ENCODE measurements around the gene ILDR2.

Gene ILDR2

GRCh38 chr1:166980818-166981217 is 5.5 kb upstream of the ILDR2 start:
- DNase-seq (ENCODE audit: insufficient read length, low spot score): no peak
- no peak for TF ChIP-seq CTCF (IDR thresholded peaks at IDR 0.05; ENCODE audit: insufficient read depth, missing control alignments)
- FAIRE-seq: no peak

GRCh38 chr1:166980383-166980782 is 5.0 kb upstream of the ILDR2 start:
- FAIRE-seq (no peak), DNase-seq (ENCODE audit: insufficient read length, low spot score) (no peak)
- TF ChIP-seq CTCF (IDR thresholded peaks at IDR 0.05; ENCODE audit: insufficient read depth, missing control alignments): no peak

- FAIRE-seq (no peak), DNase-seq (ENCODE audit: insufficient read length, low spot score) (no peak)
Observed at GRCh38 chr1:166978821-166979220, 3.5 kb upstream of the ILDR2 start.

GRCh38 chr1:166977951-166978350 is 2.6 kb upstream of the ILDR2 start:
- no peak for TF ChIP-seq CTCF (IDR thresholded peaks at IDR 0.05; ENCODE audit: insufficient read depth, missing control alignments)
- DNase-seq (ENCODE audit: insufficient read length, low spot score) (no peak), FAIRE-seq (no peak)

More at GRCh38 chr1:166978821-166979220, 3.5 kb upstream of the ILDR2 start:
- TF ChIP-seq CTCF (IDR thresholded peaks at IDR 0.05; ENCODE audit: insufficient read depth, missing control alignments): no peak

GRCh38 chr1:166974647-166975345 is 544 bp downstream of the ILDR2 start:
- no peak for TF ChIP-seq CTCF (IDR thresholded peaks at IDR 0.05; ENCODE audit: insufficient read depth, missing control alignments)
- no peak for DNase-seq (ENCODE audit: insufficient read length, low spot score)
- no peak for FAIRE-seq

GRCh38 chr1:166972826-166973225 is 2.5 kb downstream of the ILDR2 start:
- no peak for TF ChIP-seq CTCF (IDR thresholded peaks at IDR 0.05; ENCODE audit: insufficient read depth, missing control alignments)
- no peak for DNase-seq (ENCODE audit: insufficient read length, low spot score)
- FAIRE-seq: no peak

- no peak for FAIRE-seq
- DNase-seq (ENCODE audit: insufficient read length, low spot score): no peak
- no peak for TF ChIP-seq CTCF (IDR thresholded peaks at IDR 0.05; ENCODE audit: insufficient read depth, missing control alignments)
Observed at GRCh38 chr1:166972193-166972592, 3.1 kb downstream of the ILDR2 start.
